Measurements from ENCODE around the gene CSGALNACT2.

CSGALNACT2 gene

DNA sequence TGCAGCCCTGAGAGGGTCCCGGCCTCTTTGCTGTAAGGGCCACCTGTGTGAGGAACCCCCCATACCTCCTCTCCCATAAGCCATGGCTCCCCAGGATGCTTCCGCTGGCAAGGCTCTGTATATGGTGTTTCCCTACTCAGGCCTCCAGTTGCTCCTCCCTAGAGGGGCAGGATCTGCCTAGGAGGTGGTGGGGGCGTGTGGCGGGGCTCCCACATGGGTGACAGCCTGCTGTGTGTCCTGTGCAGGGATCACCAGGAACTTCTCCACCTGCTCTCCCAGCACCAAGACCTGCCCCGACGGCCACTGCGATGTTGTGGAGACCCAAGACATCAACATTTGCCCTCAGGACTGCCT is 25.7 kb upstream of the CSGALNACT2 start:
- DNase-seq = no peak

- no peak for DNase-seq
These were observed 24.8 kb upstream of the CSGALNACT2 start for GRCh38 chr10:43113201-43114087.

- DNase-seq = no peak
These were observed 24.0 kb upstream of the CSGALNACT2 start for GRCh38 chr10:43114088-43114742.

GRCh38 chr10:43114743-43115611 is 23.3 kb upstream of the CSGALNACT2 start:
- no peak for DNase-seq

DNA sequence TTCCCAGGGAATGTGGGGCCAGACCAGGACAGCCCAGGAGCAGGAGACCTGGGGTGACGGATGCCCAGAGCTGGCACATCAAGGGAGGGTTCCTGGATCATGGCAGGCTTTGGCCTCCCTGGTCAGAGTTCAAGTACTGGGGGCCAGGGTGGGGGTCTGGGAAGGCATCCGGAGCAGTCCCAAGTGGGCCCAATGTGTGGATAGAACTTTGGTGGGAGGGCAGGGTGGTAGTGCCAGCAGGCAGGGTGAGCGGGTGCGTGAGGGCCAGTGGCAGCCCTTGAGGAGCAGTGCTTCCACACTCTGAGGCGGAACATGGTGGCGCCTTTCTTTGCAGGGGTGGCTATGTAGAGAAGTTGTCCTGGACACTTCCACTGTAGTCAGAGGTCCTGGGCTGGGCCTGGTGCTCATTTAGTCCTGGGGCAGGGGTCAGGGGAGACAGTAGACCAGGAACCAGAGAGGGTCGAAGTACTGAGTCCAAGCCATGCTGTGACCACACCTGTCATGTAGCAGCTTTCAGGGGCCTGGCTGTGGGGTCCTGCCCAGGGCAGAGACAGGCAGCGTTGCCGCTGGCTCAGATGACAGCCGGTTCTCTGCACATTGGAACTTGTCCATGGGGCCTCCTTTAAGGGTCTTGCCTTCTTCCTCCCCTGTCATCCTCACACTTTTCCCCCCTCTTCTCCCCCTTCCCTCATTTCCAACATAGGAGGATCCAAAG is 22.2 kb upstream of the CSGALNACT2 start:
- no peak for DNase-seq

DNA sequence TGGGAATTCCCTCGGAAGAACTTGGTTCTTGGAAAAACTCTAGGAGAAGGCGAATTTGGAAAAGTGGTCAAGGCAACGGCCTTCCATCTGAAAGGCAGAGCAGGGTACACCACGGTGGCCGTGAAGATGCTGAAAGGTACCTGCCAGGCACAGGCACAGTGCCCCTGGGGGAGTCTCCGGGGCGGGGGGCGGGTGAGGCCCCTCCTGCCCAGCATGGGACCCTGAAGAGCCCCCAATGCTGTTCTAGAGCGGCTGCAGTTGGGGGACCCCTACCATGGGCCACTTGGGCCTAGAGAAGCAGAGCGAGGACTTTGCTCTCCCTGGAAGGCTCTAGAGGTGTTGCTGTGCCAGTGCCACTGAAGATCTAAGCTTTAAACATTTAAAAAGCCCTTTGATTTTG is 21.6 kb upstream of the CSGALNACT2 start:
- DNase-seq = no peak

DNA sequence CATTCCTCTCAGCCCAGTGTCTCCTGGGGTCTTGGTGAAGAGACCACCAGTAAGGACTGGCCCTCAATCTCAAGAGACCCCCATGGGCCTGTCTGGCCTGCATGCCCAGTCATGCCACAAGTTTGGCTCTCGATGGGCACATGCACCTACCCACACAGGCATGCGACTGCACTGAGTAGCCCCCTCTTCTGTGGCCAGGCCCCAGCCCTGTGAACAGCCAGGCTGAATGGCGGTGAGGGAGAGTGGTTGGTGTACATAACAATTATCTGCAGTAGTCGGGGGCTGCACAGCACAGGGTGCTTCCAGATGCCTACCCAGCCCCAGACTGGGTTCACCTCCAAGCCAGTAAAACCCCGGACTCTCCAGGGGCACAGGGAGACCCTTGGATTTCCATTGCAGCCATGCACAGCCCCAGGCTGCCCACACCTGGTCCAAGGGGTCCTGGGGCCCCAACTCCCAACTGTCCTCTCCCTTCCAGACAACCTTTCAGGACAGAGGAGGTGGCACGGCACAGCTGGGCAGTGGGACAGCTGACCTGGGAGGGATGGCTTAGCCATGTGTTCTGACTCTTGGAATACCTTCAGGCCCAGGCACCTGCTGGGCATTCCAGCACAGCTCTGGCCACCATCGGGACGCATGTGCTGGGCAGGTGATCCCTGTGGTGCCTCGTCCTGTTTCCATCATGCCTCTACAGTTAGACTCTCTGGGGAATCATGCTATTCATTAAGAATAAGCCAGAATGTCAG is 21.0 kb upstream of the CSGALNACT2 start:
- DNase-seq = no peak

DNA sequence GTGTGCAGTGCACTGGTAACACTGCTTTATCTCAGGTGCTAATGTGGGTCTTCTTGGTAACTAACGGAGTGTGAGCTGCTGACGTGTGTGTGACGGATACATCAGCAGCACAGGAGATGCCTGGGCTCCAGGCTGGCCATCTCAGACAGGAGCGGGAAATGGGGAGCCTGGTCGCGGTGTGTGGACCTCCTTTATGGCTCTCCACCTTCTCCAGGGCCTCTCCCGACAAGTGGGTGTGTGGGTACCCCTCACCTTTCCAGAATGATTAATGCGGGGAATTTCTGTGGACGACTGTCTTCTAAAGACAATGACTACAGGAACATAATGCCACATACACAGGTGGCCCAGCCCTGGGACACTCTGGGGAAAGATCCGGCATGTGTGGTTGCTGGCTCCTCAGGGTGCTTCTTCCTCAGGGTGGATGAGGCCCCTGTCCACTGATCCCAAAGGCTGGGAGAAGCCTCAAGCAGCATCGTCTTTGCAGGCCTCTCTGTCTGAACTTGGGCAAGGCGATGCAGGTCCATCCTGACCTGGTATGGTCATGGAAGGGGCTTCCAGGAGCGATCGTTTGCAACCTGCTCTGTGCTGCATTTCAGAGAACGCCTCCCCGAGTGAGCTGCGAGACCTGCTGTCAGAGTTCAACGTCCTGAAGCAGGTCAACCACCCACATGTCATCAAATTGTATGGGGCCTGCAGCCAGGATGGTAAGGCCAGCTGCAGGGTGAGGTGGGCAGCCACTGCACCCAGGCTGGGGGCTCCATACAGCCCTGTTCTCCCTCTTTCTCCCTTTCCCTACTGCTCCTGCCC is 20.3 kb upstream of the CSGALNACT2 start:
- DNase-seq = no peak

GRCh38 chr10:43118631-43119415 is 19.4 kb upstream of the CSGALNACT2 start:
- DNase-seq = no peak

DNA sequence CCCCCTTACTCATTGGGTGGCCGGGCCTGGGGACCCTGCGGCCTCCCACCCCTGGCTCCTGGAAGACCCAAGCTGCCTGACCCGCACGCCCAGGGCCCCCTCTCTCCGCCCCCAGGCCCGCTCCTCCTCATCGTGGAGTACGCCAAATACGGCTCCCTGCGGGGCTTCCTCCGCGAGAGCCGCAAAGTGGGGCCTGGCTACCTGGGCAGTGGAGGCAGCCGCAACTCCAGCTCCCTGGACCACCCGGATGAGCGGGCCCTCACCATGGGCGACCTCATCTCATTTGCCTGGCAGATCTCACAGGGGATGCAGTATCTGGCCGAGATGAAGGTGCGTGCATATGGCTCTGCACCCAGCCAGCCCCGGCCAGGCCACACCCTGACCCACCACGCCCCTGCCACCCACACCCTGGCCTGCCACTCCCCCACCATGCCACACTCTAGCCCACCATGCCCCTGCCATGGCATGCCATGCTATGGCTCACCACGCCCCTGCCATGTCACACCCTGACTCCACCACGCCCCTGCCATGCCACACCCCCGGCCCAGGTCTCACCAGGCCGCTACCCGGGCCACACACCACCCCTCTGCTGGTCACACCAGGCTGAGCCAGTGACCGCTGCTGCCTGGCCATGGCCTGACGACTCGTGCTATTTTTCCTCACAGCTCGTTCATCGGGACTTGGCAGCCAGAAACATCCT is 18.7 kb upstream of the CSGALNACT2 start:
- DNase-seq = no peak

- no peak for DNase-seq
These were observed 17.9 kb upstream of the CSGALNACT2 start for GRCh38 chr10:43120116-43120928.

- no peak for DNase-seq
These were observed 17.3 kb upstream of the CSGALNACT2 start for GRCh38 chr10:43120929-43121314.

DNA sequence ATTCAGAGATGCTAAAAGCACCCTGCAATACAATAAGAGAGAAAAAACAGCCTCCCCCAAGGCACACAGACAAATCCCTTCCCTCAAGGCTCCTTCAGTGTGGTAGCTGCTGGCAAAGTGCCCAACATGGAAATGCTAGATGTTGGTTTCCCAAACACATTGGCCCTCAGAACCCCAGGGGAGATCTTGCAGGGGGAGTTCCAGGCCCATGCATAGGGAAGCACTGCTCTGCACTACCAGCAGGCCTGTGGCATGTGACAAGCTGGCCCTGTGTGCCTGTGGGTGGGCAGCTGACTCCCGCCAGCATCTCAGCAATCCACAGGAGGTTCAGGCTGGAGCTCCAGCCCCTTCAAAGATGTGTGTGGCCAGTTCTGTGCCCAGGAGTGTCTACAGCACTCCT is 16.8 kb upstream of the CSGALNACT2 start:
- no peak for DNase-seq

GRCh38 chr10:43122096-43122495 is 16.1 kb upstream of the CSGALNACT2 start:
- DNase-seq = no peak

DNA sequence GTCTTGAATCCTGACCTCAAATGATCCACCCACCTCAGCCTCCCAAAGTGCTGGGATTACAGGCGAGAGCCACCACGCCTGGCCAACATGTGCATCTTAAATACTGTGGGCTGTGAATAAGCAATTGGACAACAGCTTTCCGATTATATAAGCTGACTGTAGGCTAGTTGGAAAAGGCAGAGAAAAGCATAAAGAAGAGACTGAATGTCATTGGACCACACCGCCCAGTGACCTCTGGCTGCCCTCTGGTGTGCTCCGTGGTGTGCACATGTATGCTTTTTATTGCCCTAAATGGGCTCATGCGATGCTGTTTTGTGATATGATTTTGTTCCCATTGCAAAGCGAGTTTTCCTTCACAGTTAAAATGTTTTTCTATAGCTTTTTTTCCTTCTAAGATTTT is 15.4 kb upstream of the CSGALNACT2 start:
- DNase-seq = no peak

GRCh38 chr10:43123361-43124093 is 14.7 kb upstream of the CSGALNACT2 start:
- no peak for DNase-seq

DNA sequence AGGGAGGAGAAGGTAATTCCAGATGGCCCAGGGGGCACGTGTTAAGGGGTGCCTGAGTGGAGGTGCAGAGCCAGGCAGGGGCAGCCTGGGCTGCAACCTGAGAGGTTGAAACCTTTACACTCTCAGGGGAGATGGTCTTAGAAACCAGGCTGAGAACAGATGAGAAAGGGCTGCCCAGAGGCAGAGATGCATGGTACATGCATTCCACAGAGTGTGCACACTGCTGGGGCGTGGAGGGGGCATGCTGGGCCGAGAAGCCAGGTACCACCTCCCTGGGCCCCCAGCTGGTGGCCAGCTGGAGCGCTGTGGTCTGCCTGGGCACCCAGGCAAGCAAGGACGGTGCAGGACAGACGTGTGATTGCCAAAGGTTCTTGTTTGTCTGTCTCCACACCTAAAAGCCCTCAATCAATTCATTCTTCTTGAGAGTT is 14.1 kb upstream of the CSGALNACT2 start:
- no peak for DNase-seq

Data from T1000 (cell line).